ENCODE results near the gene MPG.

- TF ChIP-seq POLR2AphosphoS5 (IDR thresholded peaks at IDR 0.05; ENCODE audit: low read depth, low read length), result no peak
- TF ChIP-seq, protein P1, sequence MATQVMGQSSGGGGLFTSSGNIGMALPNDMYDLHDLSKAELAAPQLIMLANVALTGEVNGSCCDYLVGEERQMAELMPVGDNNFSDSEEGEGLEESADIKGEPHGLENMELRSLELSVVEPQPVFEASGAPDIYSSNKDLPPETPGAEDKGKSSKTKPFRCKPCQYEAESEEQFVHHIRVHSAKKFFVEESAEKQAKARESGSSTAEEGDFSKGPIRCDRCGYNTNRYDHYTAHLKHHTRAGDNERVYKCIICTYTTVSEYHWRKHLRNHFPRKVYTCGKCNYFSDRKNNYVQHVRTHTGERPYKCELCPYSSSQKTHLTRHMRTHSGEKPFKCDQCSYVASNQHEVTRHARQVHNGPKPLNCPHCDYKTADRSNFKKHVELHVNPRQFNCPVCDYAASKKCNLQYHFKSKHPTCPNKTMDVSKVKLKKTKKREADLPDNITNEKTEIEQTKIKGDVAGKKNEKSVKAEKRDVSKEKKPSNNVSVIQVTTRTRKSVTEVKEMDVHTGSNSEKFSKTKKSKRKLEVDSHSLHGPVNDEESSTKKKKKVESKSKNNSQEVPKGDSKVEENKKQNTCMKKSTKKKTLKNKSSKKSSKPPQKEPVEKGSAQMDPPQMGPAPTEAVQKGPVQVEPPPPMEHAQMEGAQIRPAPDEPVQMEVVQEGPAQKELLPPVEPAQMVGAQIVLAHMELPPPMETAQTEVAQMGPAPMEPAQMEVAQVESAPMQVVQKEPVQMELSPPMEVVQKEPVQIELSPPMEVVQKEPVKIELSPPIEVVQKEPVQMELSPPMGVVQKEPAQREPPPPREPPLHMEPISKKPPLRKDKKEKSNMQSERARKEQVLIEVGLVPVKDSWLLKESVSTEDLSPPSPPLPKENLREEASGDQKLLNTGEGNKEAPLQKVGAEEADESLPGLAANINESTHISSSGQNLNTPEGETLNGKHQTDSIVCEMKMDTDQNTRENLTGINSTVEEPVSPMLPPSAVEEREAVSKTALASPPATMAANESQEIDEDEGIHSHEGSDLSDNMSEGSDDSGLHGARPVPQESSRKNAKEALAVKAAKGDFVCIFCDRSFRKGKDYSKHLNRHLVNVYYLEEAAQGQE (IDR thresholded peaks at IDR 0.05; ENCODE audit: insufficient read depth in 1 of 2, low read depth in 2 of 2, low read length in 2 of 2), result no peak
- TF ChIP-seq TAF1 (IDR thresholded peaks at IDR 0.05; ENCODE audit: borderline replicate concordance, insufficient read depth, low read length), result no peak
- TF ChIP-seq SIN3A (IDR thresholded peaks at IDR 0.05; ENCODE audit: borderline replicate concordance, insufficient read depth, low read length), result no peak
Measured at GRCh38 chr16:54237-54581, 23.8 kb upstream of the MPG start.

Data from PFSK-1 (cell line).